ENCODE data around the gene LRRC4B. TPM values are rescaled to one million over a fixed set of nuclear protein-coding genes. Genes with fewer than 3 reads are reported as not detected.

The LRRC4B gene
- total and polyA plus RNA-seq, 7 donors: 0.23 to 2.8 (median 2.4) TPM; not detected in 1

- H3K9me3 ChIP-seq: no peaks in the 10 kb centered on the region
- no peak overlapping the region for H3K4me3 ChIP-seq
- H3K27me3 ChIP-seq: no peaks in the 10 kb centered on the region
- H3K4me1 ChIP-seq: peaks cover 0 to 7% (median 0%) of the 10 kb centered on the region in 4 donors
- DNase-seq: no peak
- no peak for TF ChIP-seq POLR2A (IDR thresholded peaks at IDR 0.05)
- no peak for TF ChIP-seq POLR2AphosphoS5 (IDR thresholded peaks at IDR 0.05)
- TF ChIP-seq, protein P1, sequence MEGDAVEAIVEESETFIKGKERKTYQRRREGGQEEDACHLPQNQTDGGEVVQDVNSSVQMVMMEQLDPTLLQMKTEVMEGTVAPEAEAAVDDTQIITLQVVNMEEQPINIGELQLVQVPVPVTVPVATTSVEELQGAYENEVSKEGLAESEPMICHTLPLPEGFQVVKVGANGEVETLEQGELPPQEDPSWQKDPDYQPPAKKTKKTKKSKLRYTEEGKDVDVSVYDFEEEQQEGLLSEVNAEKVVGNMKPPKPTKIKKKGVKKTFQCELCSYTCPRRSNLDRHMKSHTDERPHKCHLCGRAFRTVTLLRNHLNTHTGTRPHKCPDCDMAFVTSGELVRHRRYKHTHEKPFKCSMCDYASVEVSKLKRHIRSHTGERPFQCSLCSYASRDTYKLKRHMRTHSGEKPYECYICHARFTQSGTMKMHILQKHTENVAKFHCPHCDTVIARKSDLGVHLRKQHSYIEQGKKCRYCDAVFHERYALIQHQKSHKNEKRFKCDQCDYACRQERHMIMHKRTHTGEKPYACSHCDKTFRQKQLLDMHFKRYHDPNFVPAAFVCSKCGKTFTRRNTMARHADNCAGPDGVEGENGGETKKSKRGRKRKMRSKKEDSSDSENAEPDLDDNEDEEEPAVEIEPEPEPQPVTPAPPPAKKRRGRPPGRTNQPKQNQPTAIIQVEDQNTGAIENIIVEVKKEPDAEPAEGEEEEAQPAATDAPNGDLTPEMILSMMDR (IDR thresholded peaks at IDR 0.05): no peak
- H3K27ac ChIP-seq: no peak overlapping the region
- WGBS, 2 donors: 63 to 64% methylated on average over 27 of the region's 27 CpGs
- no peaks in the 10 kb centered on the region for H3K36me3 ChIP-seq
- intact Hi-C loops (cut with DNase I): no loop called here
Measured at GRCh38 chr19:50500060-50500752, 68.0 kb downstream of the LRRC4B start.

GRCh38 chr19:50498219-50499056, 69.8 kb downstream of the LRRC4B start:
- Histone ChIP-seq H3K4me3 (no peak overlapping the region), H3K4me1 (peaks cover 0 to 7% (median 0%) of the 10 kb centered on the region in 4 donors), H3K27me3 (no peaks in the 10 kb centered on the region), H3K36me3 (no peaks in the 10 kb centered on the region), H3K27ac (no peak overlapping the region), H3K9me3 (no peaks in the 10 kb centered on the region)
- WGBS, 2 donors: 85 to 88% methylated on average over 11 of the region's 11 CpGs
- intact Hi-C loops (cut with DNase I): no loop called here
- TF ChIP-seq POLR2AphosphoS5 (IDR thresholded peaks at IDR 0.05) (no peak), EP300 (IDR thresholded peaks at IDR 0.05) (no peak)
- no peak for DNase-seq

DNA sequence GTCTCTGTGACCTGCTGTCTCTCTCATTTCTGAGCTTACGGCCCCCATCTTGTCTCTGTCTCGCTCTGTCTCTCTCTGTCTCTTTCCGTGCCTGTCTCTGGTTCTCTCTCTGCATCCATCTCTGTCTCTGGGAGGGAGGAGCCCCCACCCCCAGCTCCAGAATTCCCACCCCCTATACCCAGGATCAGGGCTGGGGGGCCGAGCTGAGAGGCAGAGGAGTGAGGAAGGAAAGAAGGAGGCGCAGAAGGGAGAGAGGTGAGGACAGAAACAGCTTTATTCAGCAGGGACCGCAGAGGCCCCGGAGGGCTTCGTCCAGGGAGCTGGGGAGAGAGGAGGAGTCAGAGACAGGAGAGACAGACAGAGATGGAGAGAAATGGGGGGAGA, 71.2 kb downstream of the LRRC4B start:
- peaks cover 0 to under 1% (median 0%) of the 10 kb centered on the region in 3 donors for H3K27me3 ChIP-seq
- DNase-seq: no peak
- no peaks in the 10 kb centered on the region for H3K36me3 ChIP-seq
- H3K4me1 ChIP-seq: peaks cover 0 to 7% (median 0%) of the 10 kb centered on the region in 4 donors
- 85 to 89% methylated on average over 8 of the region's 8 CpGs for WGBS, 2 donors
- H3K27ac ChIP-seq: no peak overlapping the region
- H3K9me3 ChIP-seq: no peaks in the 10 kb centered on the region
- TF ChIP-seq EP300 (IDR thresholded peaks at IDR 0.05): no peak
- TF ChIP-seq POLR2AphosphoS5 (IDR thresholded peaks at IDR 0.05): no peak
- TF ChIP-seq, protein P1 (IDR thresholded peaks at IDR 0.05): no peak
- no peak for TF ChIP-seq POLR2A (IDR thresholded peaks at IDR 0.05)
- intact Hi-C loops (cut with DNase I): no loop called here
- no peak overlapping the region for H3K4me3 ChIP-seq

DNA sequence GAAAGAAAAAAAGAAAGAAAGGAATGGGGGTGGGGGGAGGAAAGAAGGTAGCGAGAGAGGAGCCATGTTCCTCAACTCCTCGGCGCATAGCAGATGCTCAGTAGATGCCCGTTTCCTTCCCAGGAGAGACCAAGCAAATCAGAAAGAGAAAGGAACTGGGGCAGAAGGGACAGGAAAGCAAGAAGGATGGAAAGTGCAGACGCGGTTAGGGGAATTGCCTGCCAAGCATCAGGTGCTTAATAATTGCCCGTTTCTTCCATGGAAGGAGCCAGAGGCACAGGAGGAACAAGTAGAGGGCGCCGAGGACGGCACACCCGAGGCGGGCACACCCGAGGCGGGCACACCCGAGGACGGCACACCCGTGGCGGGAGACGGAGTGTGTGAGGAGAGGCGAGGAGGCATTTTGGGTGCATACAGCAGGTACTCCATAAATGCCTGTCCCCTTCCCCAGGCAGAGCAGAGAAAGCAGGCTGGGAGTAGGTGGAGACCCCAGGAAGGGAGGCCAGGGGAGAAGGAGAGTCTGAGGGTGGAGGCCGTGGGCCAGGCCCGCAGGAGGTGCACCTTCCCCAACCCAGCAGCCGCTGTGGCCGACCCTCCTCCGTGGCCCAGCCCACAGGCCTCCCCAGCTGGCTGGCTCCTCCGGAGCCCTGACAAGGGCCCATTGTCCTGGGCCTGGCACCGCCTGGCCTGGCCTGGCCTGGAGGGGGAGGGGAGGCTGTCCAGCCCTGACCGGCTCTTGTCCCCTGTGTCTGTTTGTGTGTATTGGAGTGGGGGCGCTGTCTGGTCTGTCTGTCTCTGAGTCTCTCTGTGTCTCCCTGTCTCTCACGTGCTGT, 71.8 kb downstream of the LRRC4B start:
- peak; percentile 60 for DNase-seq
- Histone ChIP-seq H3K4me3 (no peak overlapping the region), H3K27ac (no peak overlapping the region), H3K27me3 (peaks cover 0 to 7% (median under 1%) of the 10 kb centered on the region in 3 donors), H3K36me3 (no peaks in the 10 kb centered on the region), H3K4me1 (peaks cover 0 to under 1% (median 0%) of the 10 kb centered on the region in 4 donors), H3K9me3 (no peaks in the 10 kb centered on the region)
- 68 to 78% methylated on average over 30 of the region's 30 CpGs for WGBS, 2 donors
- TF ChIP-seq POLR2A (IDR thresholded peaks at IDR 0.05) (no peak), EP300 (IDR thresholded peaks at IDR 0.05) (no peak), POLR2AphosphoS5 (IDR thresholded peaks at IDR 0.05) (no peak)
- TF ChIP-seq, protein P1 (IDR thresholded peaks at IDR 0.05): no peak
- intact Hi-C loops (cut with DNase I): no loop called here

Measured in sigmoid colon (tissue), 7 donors.